Sigmoid colon (tissue), 4 donors: Measurements from ENCODE around the gene CLRN3.

Experiments used
- CTCF ChIP-seq, 4 experiments: fragments of 450-650 bp in 3 of 4; fragments of 200-600 bp in 1 of 4; IDR thresholded peaks; one replicate each; pipeline ENCODE4 v1.5.1; 2016 to 2019; ENCODE audit warnings: antibody characterized with exemption in 4 of 4, mild to moderate bottlenecking in 3 of 4, moderate library complexity in 2 of 4
- EP300 ChIP-seq, 4 donors: sonication (generic); formaldehyde crosslinking; IDR thresholded peaks; one replicate each; pipeline ENCODE4 v1.6.1; 2017; ENCODE audit warnings: antibody characterized with exemption in 4 of 4
- POLR2A ChIP-seq, 2 donors: fragments of 450-650 bp; IDR thresholded peaks; one replicate each; pipeline ENCODE4 v1.6.1; 2016; ENCODE audit warnings: antibody characterized with exemption in 2 of 2, mild to moderate bottlenecking in 2 of 2, moderate library complexity in 2 of 2
- POLR2AphosphoS5 ChIP-seq, 4 donors: sonication (generic); formaldehyde crosslinking; IDR thresholded peaks; one replicate each; pipeline ENCODE4 v1.6.1; 2017; ENCODE audit warnings: antibody characterized with exemption in 4 of 4

- TF ChIP-seq CTCF (IDR thresholded peaks at IDR 0.05) (no peak), POLR2AphosphoS5 (IDR thresholded peaks at IDR 0.05) (no peak), POLR2A (IDR thresholded peaks at IDR 0.05) (no peak), EP300 (IDR thresholded peaks at IDR 0.05) (no peak)
These were observed 11.5 kb downstream of the CLRN3 start for GRCh38 chr10:127881262-127881661.
